WERI-Rb-1 (cell line): Measurements from ENCODE around the gene RTN4R.
"Not testable (repeated sequence)": the region's sequence is repeated elsewhere in the genome, so short reads cannot be mapped to it uniquely, and the experiment has no call there.

Source experiments
- DNase-seq: peaks from one replicate; pipeline ENCODE4 v3.0.0-alpha.2; 2020
- H3K27ac ChIP-seq: fragments of 250-450 bp; sonication (Bioruptor Pico); 2 replicates; pipeline ENCODE4 v1.5.1; 2020; ENCODE audit warnings: mild to moderate bottlenecking, moderate library complexity
- H3K27me3 ChIP-seq: fragments of 250-450 bp; sonication (Bioruptor Pico); 2 replicates; pipeline ENCODE4 v1.5.1; 2021; ENCODE audit warnings: mild to moderate bottlenecking, low read depth, moderate library complexity; ENCODE audit not compliant: insufficient read depth, severe bottlenecking
- H3K36me3 ChIP-seq: fragments of 250-450 bp; sonication (Bioruptor Pico); 2 replicates; pipeline ENCODE4 v1.5.1; 2020; ENCODE audit warnings: mild to moderate bottlenecking, moderate library complexity
- H3K4me3 ChIP-seq: 2 replicates; pipeline ENCODE4 v1.5.1; 2011; ENCODE audit warnings: low read depth, mild to moderate bottlenecking, control low read depth, low read length
- H3K9me3 ChIP-seq: fragments of 250-450 bp; sonication (Bioruptor Pico); 2 replicates; pipeline ENCODE4 v1.5.1; 2021; ENCODE audit warnings: mild to moderate bottlenecking, moderate library complexity; ENCODE audit not compliant: severe bottlenecking
- TF ChIP-seq, protein P1 (sequence below): IDR thresholded peaks from 2 replicates; pipeline ENCODE4 v1.5.1; 2011; ENCODE audit warnings: low read depth, mild to moderate bottlenecking, control low read depth, inconsistent platforms, low read length

Gene RTN4R

GRCh38 chr22:20276468-20276867 lies 8.3 kb upstream of the RTN4R start:
- TF ChIP-seq, protein P1, sequence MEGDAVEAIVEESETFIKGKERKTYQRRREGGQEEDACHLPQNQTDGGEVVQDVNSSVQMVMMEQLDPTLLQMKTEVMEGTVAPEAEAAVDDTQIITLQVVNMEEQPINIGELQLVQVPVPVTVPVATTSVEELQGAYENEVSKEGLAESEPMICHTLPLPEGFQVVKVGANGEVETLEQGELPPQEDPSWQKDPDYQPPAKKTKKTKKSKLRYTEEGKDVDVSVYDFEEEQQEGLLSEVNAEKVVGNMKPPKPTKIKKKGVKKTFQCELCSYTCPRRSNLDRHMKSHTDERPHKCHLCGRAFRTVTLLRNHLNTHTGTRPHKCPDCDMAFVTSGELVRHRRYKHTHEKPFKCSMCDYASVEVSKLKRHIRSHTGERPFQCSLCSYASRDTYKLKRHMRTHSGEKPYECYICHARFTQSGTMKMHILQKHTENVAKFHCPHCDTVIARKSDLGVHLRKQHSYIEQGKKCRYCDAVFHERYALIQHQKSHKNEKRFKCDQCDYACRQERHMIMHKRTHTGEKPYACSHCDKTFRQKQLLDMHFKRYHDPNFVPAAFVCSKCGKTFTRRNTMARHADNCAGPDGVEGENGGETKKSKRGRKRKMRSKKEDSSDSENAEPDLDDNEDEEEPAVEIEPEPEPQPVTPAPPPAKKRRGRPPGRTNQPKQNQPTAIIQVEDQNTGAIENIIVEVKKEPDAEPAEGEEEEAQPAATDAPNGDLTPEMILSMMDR: no peak
- Histone ChIP-seq H3K36me3 (no peaks in the 10 kb centered on the region), H3K27ac (no peak overlapping the region), H3K9me3 (no peaks in the 10 kb centered on the region), H3K4me3 (no peak overlapping the region), H3K27me3 (no peaks in the 10 kb centered on the region)
- no peak for DNase-seq

- TF ChIP-seq, protein P1: no peak
- Histone ChIP-seq H3K4me3 (no peak overlapping the region), H3K9me3 (no peaks in the 10 kb centered on the region), H3K36me3 (no peaks in the 10 kb centered on the region), H3K27me3 (no peaks in the 10 kb centered on the region), H3K27ac (no peak overlapping the region)
- no peak for DNase-seq
These were observed 7.7 kb upstream of the RTN4R start for GRCh38 chr22:20275836-20276235.

DNA sequence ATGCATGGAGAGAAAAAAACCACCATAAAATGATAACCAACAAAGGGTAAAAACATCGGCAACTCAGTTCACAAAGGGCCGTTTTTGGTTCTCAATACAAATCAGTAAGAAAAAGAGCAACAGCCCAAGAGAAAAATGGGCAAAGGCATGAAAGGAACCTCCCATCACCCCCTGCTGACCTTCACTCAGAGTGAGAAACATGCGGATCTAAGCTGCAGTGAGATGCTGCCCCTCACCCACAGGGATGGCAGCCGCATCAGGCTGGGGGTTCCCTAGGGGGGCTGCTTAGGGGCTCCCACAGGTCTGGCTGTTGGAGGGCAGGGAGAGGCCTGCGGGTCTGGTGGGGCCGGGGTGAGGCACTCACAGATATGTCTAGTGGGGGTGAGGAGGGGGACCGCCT lies 7.2 kb upstream of the RTN4R start:
- H3K4me3 ChIP-seq, DNase-seq, H3K27me3 ChIP-seq, H3K9me3 ChIP-seq, H3K36me3 ChIP-seq, H3K27ac ChIP-seq: not testable (repeated sequence)

DNA sequence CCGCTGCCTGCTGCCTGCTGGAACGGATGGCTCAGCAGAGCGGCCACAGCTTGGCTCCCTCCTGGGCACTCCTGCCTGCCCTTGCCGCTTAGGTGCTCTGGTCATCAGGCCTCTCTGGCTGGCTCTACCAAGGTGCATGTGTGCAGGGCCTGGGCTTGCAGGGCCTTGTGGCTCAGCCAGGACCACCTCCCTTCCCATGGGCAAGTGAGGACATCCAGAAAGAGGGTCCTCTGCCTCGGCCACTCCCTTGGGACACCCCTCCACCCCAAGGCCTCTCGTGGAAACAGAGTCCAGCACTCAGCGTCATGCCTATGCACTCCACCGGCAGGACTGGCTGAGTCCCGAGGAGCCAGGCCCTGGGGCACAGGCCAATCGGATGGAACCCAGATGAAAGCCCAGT lies 6.3 kb upstream of the RTN4R start:
- not testable (repeated sequence) for H3K27me3 ChIP-seq, H3K36me3 ChIP-seq, DNase-seq, H3K4me3 ChIP-seq, H3K9me3 ChIP-seq, H3K27ac ChIP-seq

GRCh38 chr22:20273758-20274181 lies 5.7 kb upstream of the RTN4R start:
- Histone ChIP-seq H3K9me3 (no peaks in the 10 kb centered on the region), H3K4me3 (no peak overlapping the region), H3K36me3 (no peaks in the 10 kb centered on the region), H3K27ac (no peak overlapping the region), H3K27me3 (no peaks in the 10 kb centered on the region)
- no peak for DNase-seq
- TF ChIP-seq, protein P1: no peak

- H3K9me3 ChIP-seq: no peaks in the 10 kb centered on the region
- DNase-seq: no peak
- TF ChIP-seq, protein P1: no peak
- no peak overlapping the region for H3K4me3 ChIP-seq
- H3K27ac ChIP-seq: no peak overlapping the region
- no peaks in the 10 kb centered on the region for H3K27me3 ChIP-seq
- H3K36me3 ChIP-seq: no peaks in the 10 kb centered on the region
These were observed 4.6 kb upstream of the RTN4R start for GRCh38 chr22:20272700-20273099.

DNA sequence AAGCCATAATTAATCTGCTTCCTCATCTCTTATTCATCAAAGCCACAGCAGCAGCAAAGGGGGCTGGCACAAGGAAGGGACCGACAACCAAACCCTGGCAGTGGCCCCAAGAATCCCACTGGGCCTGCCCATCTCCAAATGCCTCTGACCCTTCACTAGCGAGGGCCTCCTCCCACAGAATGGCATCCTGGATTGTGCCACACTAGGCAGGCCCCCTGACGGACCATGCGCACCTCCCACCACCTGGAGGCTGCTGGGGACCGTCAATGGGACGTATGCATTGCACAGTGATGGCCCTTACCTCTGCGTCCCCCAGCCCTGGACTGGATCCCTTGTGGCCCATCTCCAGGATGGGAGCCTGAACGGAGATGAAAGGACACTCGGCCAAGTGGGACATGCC lies 4.1 kb upstream of the RTN4R start:
- H3K27me3 ChIP-seq: no peaks in the 10 kb centered on the region
- TF ChIP-seq, protein P1: no peak
- H3K36me3 ChIP-seq: no peaks in the 10 kb centered on the region
- H3K27ac ChIP-seq: no peak overlapping the region; the same call in 1 of the 2 replicates
- no peaks in the 10 kb centered on the region for H3K9me3 ChIP-seq
- H3K4me3 ChIP-seq: no peak overlapping the region
- DNase-seq: no peak
